Measurements from ENCODE around the gene SPEF2.

Gene SPEF2

DNA sequence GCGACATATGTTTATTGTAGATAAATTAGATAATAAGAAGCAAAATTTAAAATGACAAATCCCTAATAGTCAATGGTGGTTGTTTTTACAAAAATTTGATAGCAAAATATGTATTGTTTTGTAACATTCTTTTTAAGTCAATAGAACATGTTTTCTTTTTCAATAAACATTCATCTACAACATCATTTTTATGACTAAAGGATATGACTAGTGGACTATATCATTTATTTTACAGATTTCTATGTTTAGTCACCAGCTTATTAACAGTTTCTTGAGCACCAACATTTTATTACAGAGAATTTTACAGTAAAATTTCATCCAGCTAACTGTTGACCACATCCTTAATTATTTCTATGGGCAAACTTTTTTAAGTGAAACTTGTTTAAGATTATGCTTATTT is 124.3 kb downstream of the SPEF2 start:
- TF ChIP-seq, protein P1, sequence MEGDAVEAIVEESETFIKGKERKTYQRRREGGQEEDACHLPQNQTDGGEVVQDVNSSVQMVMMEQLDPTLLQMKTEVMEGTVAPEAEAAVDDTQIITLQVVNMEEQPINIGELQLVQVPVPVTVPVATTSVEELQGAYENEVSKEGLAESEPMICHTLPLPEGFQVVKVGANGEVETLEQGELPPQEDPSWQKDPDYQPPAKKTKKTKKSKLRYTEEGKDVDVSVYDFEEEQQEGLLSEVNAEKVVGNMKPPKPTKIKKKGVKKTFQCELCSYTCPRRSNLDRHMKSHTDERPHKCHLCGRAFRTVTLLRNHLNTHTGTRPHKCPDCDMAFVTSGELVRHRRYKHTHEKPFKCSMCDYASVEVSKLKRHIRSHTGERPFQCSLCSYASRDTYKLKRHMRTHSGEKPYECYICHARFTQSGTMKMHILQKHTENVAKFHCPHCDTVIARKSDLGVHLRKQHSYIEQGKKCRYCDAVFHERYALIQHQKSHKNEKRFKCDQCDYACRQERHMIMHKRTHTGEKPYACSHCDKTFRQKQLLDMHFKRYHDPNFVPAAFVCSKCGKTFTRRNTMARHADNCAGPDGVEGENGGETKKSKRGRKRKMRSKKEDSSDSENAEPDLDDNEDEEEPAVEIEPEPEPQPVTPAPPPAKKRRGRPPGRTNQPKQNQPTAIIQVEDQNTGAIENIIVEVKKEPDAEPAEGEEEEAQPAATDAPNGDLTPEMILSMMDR (IDR thresholded peaks at IDR 0.05; ENCODE audit: low read depth, low read length): no peak
- no peaks in the 10 kb centered on the region for H3K36me3 ChIP-seq
- H3K27me3 ChIP-seq (ENCODE audit: insufficient read depth, low read depth, severe bottlenecking): peaks cover 44% of the 10 kb centered on the region
- no peak for DNase-seq
- H3K4me3 ChIP-seq (ENCODE audit: low read depth, low read length): no peak overlapping the region
- no peak overlapping the region for H3K27ac ChIP-seq
- H3K9me3 ChIP-seq (ENCODE audit: severe bottlenecking): no peaks in the 10 kb centered on the region

DNA sequence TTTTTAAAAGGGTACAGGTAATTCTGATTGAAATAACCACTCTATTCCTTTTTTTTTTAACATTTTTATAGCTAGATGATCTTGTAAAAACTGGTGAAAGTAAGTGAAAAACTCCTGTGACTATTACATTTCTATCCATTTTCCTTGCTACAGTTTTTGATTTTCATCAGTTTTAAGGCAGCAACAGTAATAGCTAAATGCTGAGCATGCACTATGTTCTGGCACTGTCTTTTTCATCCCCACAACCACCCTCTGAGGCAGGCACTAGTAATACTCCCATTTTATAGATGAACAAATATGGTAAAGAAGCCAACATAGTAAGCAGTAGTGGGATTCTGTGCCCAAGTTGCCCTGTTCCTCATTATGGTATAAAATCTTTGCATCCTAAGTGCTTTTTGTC is 126.0 kb downstream of the SPEF2 start:
- Histone ChIP-seq H3K4me3 (ENCODE audit: low read depth, low read length) (no peak overlapping the region), H3K27me3 (ENCODE audit: insufficient read depth, low read depth, severe bottlenecking) (peaks cover 43% of the 10 kb centered on the region), H3K9me3 (ENCODE audit: severe bottlenecking) (no peaks in the 10 kb centered on the region), H3K27ac (no peak overlapping the region), H3K36me3 (no peaks in the 10 kb centered on the region)
- no peak for DNase-seq
- TF ChIP-seq, protein P1 (IDR thresholded peaks at IDR 0.05; ENCODE audit: low read depth, low read length): no peak

DNA sequence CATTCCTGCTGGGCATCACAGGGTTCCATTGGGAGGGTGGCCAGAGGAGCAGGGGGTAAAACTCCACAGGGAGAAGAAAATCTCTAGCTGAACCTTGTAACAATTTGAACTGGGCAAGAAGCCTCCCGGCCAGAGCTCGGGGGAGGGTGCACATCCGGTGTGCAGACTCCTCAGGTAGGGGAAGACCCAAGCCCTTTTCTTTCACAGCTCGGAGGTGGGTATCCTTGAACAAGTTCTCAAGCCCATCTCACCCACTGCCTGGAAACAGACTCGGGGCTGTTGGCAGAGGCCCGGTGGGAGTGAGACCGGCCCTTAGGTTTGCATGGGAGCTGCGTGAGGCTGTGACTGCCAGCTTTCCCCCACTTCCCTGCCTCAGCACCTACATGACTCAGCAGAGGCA is 127.5 kb downstream of the SPEF2 start:
- peaks cover 44% of the 10 kb centered on the region for H3K27me3 ChIP-seq (ENCODE audit: insufficient read depth, low read depth, severe bottlenecking)
- no peak for DNase-seq

DNA sequence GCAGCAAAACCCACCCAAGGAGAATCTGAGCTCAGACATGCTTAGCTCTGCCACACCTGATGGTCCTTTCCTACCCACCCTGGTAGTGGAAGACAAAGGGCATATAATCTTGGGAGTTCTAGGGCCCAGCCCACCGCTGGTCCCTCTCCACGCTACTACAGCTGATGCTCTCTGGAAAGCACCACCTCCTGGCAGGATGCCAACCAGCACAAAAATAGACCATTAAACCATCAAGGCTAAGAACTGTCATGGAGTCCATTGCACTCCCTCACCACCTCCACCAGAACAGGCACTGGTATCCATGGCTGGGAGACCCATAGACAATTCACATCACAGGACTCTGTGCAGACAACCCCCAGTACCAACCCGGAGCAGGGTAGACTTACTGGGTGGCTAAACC is 128.0 kb downstream of the SPEF2 start:
- no peaks in the 10 kb centered on the region for H3K9me3 ChIP-seq (ENCODE audit: severe bottlenecking)
- H3K27ac ChIP-seq: no peak overlapping the region
- DNase-seq: no peak
- H3K36me3 ChIP-seq: no peaks in the 10 kb centered on the region
- peaks cover 49% of the 10 kb centered on the region for H3K27me3 ChIP-seq (ENCODE audit: insufficient read depth, low read depth, severe bottlenecking)
- H3K4me3 ChIP-seq (ENCODE audit: low read depth, low read length): no peak overlapping the region
- TF ChIP-seq, protein P1 (IDR thresholded peaks at IDR 0.05; ENCODE audit: low read depth, low read length): no peak

More for the DNA sequence above, 127.5 kb downstream of the SPEF2 start:
- Histone ChIP-seq H3K36me3 (no peaks in the 10 kb centered on the region), H3K27ac (no peak overlapping the region), H3K4me3 (ENCODE audit: low read depth, low read length) (no peak overlapping the region), H3K9me3 (ENCODE audit: severe bottlenecking) (no peaks in the 10 kb centered on the region)
- TF ChIP-seq, protein P1 (IDR thresholded peaks at IDR 0.05; ENCODE audit: low read depth, low read length): no peak

DNA sequence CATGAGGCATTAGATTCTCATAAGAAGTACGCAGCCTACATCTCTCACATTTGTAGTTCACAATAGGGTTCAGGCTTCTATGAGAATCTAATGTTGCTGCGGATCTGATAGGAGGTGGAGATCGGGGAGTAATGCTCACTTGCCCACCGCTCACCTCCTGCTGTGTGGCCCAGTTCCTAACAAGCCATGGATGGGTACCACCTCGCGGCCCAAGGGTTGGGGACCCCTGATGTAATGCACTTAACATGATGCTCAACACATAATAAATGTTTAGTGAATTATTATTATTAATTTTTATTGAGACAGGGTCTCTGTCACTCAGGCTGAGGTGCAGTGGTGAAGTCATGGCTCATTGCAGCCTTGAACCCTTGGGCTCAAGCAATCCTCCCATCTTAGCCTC is 134.3 kb downstream of the SPEF2 start:
- TF ChIP-seq, protein P1 (IDR thresholded peaks at IDR 0.05; ENCODE audit: low read depth, low read length): no peak
- Histone ChIP-seq H3K9me3 (ENCODE audit: severe bottlenecking) (no peaks in the 10 kb centered on the region), H3K27ac (no peak overlapping the region), H3K27me3 (ENCODE audit: insufficient read depth, low read depth, severe bottlenecking) (peaks cover 63% of the 10 kb centered on the region), H3K4me3 (ENCODE audit: low read depth, low read length) (no peak overlapping the region), H3K36me3 (no peaks in the 10 kb centered on the region)
- no peak for DNase-seq

DNA sequence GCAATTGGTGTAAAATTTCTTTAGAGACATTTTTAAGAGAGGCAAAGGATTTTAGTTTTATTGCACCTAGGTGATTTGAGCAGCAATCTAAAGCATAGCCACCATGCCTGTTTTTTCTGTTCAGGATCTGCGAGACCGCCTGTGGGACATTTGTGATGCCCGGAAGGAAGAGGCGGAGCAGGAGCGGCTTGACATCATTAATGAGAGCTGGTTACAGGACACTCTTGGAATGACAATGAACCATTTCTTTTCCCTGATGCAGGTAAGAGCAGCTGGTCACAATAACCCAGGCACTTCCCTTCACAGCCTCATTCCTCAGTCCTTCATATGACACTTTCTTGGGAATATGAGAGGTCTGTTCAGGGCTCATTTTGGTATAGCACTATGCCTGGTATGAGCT is 135.8 kb downstream of the SPEF2 start:
- no peaks in the 10 kb centered on the region for H3K36me3 ChIP-seq
- H3K27me3 ChIP-seq (ENCODE audit: insufficient read depth, low read depth, severe bottlenecking): peaks cover 76% of the 10 kb centered on the region
- H3K4me3 ChIP-seq (ENCODE audit: low read depth, low read length): no peak overlapping the region
- no peak overlapping the region for H3K27ac ChIP-seq
- H3K9me3 ChIP-seq (ENCODE audit: severe bottlenecking): no peaks in the 10 kb centered on the region
- DNase-seq: no peak
- TF ChIP-seq, protein P1 (IDR thresholded peaks at IDR 0.05; ENCODE audit: low read depth, low read length): no peak

All from WERI-Rb-1 (cell line).